ENCODE measurements around the gene MGAT2. TPM values are rescaled to one million over a fixed set of nuclear protein-coding genes. Genes with fewer than 3 reads are reported as not detected.

The MGAT2 gene
- 10 to 100 TPM; 26.8 to 44.2 TPM for total RNA-seq
- polyA plus RNA-seq = 10 to 100 TPM; 15.2 to 32.4 TPM
- long read RNA-seq, donor 1, transcript MGAT2-201 (1 exons, 2,687 nt) = major isoform, 26 of 26 reads
- long read RNA-seq, donor 1, partial matches to known transcripts = 0 of 26 reads
- long read RNA-seq, donor 1, other reads (novel, unspliced or antisense) = 0 of 26 reads
- long read RNA-seq, donor 2, transcript MGAT2-201 (1 exons, 2,687 nt) = major isoform, 20 of 37 reads
- long read RNA-seq, donor 2, partial matches to known transcripts = 0 of 37 reads
- long read RNA-seq, donor 2, other reads (novel, unspliced or antisense) = 17 of 37 reads
- long read RNA-seq, donor 3, transcript MGAT2-201 (1 exons, 2,687 nt) = major isoform, 29 of 29 reads
- long read RNA-seq, donor 3, partial matches to known transcripts = 0 of 29 reads
- long read RNA-seq, donor 3, other reads (novel, unspliced or antisense) = 0 of 29 reads
- long read RNA-seq, donor 4, transcript MGAT2-201 (1 exons, 2,687 nt) = major isoform, 17 of 17 reads
- long read RNA-seq, donor 4, partial matches to known transcripts = 0 of 17 reads
- long read RNA-seq, donor 4, other reads (novel, unspliced or antisense) = 0 of 17 reads
- long read RNA-seq, donor 5, transcript MGAT2-201 (1 exons, 2,687 nt) = major isoform, 36 of 455 reads
- long read RNA-seq, donor 5, partial matches to known transcripts = 396 of 455 reads
- long read RNA-seq, donor 5, other reads (novel, unspliced or antisense) = 23 of 455 reads

DNA sequence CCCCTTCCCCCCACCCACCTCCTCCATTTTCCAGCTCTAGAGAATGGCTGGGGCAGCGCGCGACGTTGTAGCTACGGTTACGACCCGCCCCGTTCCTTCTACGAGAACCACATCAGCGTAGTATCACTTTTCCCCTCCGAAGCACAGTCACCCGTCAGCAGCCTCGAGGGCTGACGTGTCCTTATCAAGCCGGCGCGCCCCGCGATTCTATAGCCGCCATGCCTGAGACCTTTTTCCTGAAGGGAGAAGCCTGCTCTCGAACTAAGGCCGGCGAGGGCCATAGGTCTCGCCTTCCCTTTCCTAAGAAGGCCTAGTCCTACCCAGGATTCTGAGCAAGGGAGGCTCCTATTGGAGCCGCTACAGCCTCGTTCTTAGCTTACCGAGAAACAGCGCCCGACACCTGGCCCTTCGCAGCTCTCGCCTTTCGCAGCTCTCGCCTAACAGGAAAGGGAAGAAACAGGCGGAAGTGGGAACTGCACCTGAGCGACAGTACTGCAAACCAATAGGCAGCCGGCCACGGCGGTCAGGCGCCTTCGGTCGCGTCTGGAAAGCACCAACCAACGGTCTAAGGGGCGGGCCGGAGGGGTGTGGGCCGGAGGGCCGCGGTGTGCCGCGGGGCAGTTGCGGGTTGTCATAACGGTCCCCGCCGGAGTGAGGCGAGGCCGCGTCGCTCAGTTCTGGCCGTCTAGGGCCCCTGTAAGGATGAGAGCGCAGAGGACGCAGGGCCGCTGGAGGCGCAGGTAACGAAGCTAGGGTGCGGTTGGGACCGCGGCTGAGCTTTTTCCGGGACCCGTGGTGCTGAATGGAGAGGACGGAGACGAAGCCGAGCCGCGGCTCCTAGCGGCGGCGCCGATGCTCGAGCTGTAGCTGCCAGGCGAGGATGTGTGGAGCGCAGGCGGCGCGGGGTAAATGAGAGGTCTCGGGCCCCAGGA, at the start of gene MGAT2, which contains the start of gene RPL36AL:
MGAT2 (plus strand) TSS at position 618 of the 932 bp plus-strand sequence. CDS start 470 bp downstream, outside the sequence.
RPL36AL (minus strand) TSS at position 445 of the 932 bp plus-strand sequence. CDS start 1,522 bp downstream, outside the sequence.
- peak within 1 kb of the TSS; percentile 75 to 95 for H3K9ac ChIP-seq (ENCODE audit: insufficient read depth in 1 of 2, low read length in 2 of 2)
- peak; percentile 99 for DNase-seq
- ATAC-seq (ENCODE audit: insufficient read depth, low FRiP score) = peak; percentile 98
- WGBS, 2 donors = 0 to 1% methylated on average over 80 to 85 of the region's 85 CpGs
- H3K4me3 ChIP-seq = peak within 1 kb of the TSS; percentile 94
- peaks cover 4 to 18% (median 11%) of the 10 kb centered on the region in 4 donors for H3K36me3 ChIP-seq (ENCODE audit: control insufficient read depth in 4 of 4, insufficient read depth in 4 of 4, low read length in 4 of 4)
- peaks cover 4 to 33% (median 11%) of the 10 kb centered on the region in 5 donors for H3K4me1 ChIP-seq (ENCODE audit: control insufficient read depth in 5 of 5, insufficient read depth in 5 of 5, low read length in 5 of 5)
- H3K9me3 ChIP-seq (ENCODE audit: control insufficient read depth in 4 of 4, insufficient read depth in 3 of 4, low read length in 3 of 4) = no peaks in the 10 kb centered on the region
- peak within 1 kb of the TSS; percentile 96 to 97 for H3K27ac ChIP-seq (ENCODE audit: low read depth in 1 of 2, low read length in 1 of 2)
- H3K27me3 ChIP-seq (ENCODE audit: control insufficient read depth in 3 of 3, insufficient read depth in 3 of 3, low read length in 2 of 3) = no peaks in the 10 kb centered on the region
- TF ChIP-seq, protein P1, sequence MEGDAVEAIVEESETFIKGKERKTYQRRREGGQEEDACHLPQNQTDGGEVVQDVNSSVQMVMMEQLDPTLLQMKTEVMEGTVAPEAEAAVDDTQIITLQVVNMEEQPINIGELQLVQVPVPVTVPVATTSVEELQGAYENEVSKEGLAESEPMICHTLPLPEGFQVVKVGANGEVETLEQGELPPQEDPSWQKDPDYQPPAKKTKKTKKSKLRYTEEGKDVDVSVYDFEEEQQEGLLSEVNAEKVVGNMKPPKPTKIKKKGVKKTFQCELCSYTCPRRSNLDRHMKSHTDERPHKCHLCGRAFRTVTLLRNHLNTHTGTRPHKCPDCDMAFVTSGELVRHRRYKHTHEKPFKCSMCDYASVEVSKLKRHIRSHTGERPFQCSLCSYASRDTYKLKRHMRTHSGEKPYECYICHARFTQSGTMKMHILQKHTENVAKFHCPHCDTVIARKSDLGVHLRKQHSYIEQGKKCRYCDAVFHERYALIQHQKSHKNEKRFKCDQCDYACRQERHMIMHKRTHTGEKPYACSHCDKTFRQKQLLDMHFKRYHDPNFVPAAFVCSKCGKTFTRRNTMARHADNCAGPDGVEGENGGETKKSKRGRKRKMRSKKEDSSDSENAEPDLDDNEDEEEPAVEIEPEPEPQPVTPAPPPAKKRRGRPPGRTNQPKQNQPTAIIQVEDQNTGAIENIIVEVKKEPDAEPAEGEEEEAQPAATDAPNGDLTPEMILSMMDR (IDR thresholded peaks at IDR 0.05; ENCODE audit: control extremely low read depth, extremely low read depth) = no peak

DNA sequence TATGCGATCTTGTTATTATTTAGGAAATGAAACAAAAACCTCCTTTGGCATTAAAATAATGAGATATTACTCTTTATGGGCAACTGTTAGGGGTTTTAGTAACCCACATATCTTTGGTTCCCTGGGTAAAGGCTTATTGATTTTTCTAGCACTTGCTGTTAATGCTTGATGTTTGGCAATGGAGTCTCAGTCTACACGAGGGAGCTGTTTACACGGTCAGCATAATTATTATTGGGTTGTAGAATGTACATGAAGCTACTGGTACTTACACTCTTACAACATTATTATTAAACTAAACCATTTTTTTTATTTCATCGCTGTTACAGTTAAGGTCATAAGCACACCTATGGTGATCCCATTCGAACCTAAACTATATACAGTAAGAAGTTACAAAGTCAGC, 46.6 kb upstream of the MGAT2 start:
- DNase-seq = no peak
- Histone ChIP-seq H3K27me3 (ENCODE audit: control insufficient read depth in 3 of 3, insufficient read depth in 3 of 3, low read length in 2 of 3) (no peaks in the 10 kb centered on the region), H3K4me1 (ENCODE audit: control insufficient read depth in 5 of 5, insufficient read depth in 5 of 5, low read length in 5 of 5) (peaks cover 0 to 1% (median 0%) of the 10 kb centered on the region in 5 donors), H3K4me3 (no peak overlapping the region), H3K36me3 (ENCODE audit: control insufficient read depth in 4 of 4, insufficient read depth in 4 of 4, low read length in 4 of 4) (peaks cover 6 to 17% (median 10%) of the 10 kb centered on the region in 4 donors), H3K9ac (ENCODE audit: insufficient read depth in 1 of 2, low read length in 2 of 2) (no peak overlapping the region), H3K9me3 (ENCODE audit: control insufficient read depth in 4 of 4, insufficient read depth in 3 of 4, low read length in 3 of 4) (no peaks in the 10 kb centered on the region), H3K27ac (ENCODE audit: low read depth in 1 of 2, low read length in 1 of 2) (no peak overlapping the region)
- 90 to 91% methylated on average over 5 of the region's 5 CpGs for WGBS, 2 donors
- TF ChIP-seq, protein P1 (IDR thresholded peaks at IDR 0.05; ENCODE audit: control extremely low read depth, extremely low read depth) = no peak
- ATAC-seq (ENCODE audit: insufficient read depth, low FRiP score) = no peak

DNA sequence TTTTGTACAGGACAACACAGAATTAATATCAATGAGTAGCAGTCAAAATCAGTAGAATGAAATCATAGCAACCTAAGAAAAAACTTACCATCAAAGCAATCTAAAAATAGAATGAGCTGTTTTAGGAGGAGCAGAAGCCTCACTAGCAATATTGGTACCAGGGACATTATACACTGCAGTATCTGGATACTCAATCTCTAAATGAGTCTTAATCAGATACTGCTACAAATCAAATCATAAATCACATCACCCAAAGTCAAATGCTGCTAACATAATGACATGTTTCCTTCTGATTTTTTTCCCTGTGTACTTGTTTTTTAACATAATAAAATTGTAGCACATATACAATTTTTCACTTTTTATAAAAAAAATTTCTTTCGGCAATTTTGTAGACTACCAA, 42.5 kb upstream of the MGAT2 start:
- Histone ChIP-seq H3K27me3 (ENCODE audit: control insufficient read depth in 3 of 3, insufficient read depth in 3 of 3, low read length in 2 of 3) (no peaks in the 10 kb centered on the region), H3K9me3 (ENCODE audit: control insufficient read depth in 4 of 4, insufficient read depth in 3 of 4, low read length in 3 of 4) (no peaks in the 10 kb centered on the region), H3K36me3 (ENCODE audit: control insufficient read depth in 4 of 4, insufficient read depth in 4 of 4, low read length in 4 of 4) (peaks cover 12 to 26% (median 16%) of the 10 kb centered on the region in 4 donors), H3K27ac (ENCODE audit: low read depth in 1 of 2, low read length in 1 of 2) (no peak overlapping the region), H3K4me1 (ENCODE audit: control insufficient read depth in 5 of 5, insufficient read depth in 5 of 5, low read length in 5 of 5) (peaks cover 0 to 8% (median 0%) of the 10 kb centered on the region in 5 donors), H3K9ac (ENCODE audit: insufficient read depth in 1 of 2, low read length in 2 of 2) (no peak overlapping the region), H3K4me3 (no peak overlapping the region)
- TF ChIP-seq, protein P1 (IDR thresholded peaks at IDR 0.05; ENCODE audit: control extremely low read depth, extremely low read depth) = no peak
- WGBS, 2 donors = 100% methylated on average over 1 of the region's 1 CpG
- ATAC-seq (ENCODE audit: insufficient read depth, low FRiP score) (no peak), DNase-seq (no peak)

All from lung (tissue), 16 donors.